OCI-LY1 (cell line): ENCODE data around the gene ITPA.

Source experiments
- H2AFZ ChIP-seq: fragments of 200-600 bp; sonication (generic), shearing (Covaris generic); 2 replicates; pipeline ENCODE4 v1.6.0; 2014; ENCODE audit warnings: antibody characterized with exemption, mild to moderate bottlenecking, low read length
- H3F3A ChIP-seq: fragments of 200-600 bp; sonication (generic), shearing (Covaris generic); 2 replicates; pipeline ENCODE4 v1.6.0; 2014; ENCODE audit warnings: mild to moderate bottlenecking, antibody characterized with exemption, low read length, moderate library complexity; ENCODE audit not compliant: insufficient read depth
- H3K27ac ChIP-seq: fragments of 200-600 bp; sonication (generic); 2 replicates; pipeline ENCODE4 v1.5.1; 2014; ENCODE audit warnings: low read length, mixed run types, mild to moderate bottlenecking, low read depth; ENCODE audit not compliant: poor library complexity, severe bottlenecking
- H3K27me3 ChIP-seq: fragments of 200-600 bp; sonication (generic); 2 replicates; pipeline ENCODE4 v1.6.0; 2014; ENCODE audit warnings: antibody characterized with exemption, mild to moderate bottlenecking, low read length, moderate library complexity; ENCODE audit not compliant: insufficient read depth
- H3K36me3 ChIP-seq: fragments of 200-600 bp; sonication (generic); 2 replicates; pipeline ENCODE4 v1.6.1; 2014; ENCODE audit warnings: mild to moderate bottlenecking, antibody characterized with exemption, low read length, moderate library complexity, mixed read lengths; ENCODE audit not compliant: insufficient read depth
- H3K4me1 ChIP-seq: fragments of 200-600 bp; sonication (generic); 2 replicates; pipeline ENCODE4 v1.5.1; 2014; ENCODE audit warnings: mild to moderate bottlenecking, low read length, moderate library complexity; ENCODE audit not compliant: insufficient read depth, severe bottlenecking
- H3K4me2 ChIP-seq: fragments of 200-600 bp; sonication (generic), shearing (Covaris generic); 2 replicates; pipeline ENCODE4 v1.6.1; 2014; ENCODE audit warnings: low read length
- H3K4me3 ChIP-seq: fragments of 200-600 bp; sonication (generic); 2 replicates; pipeline ENCODE4 v1.5.1; 2014; ENCODE audit warnings: low read length, low read depth, mild to moderate bottlenecking, mixed read lengths; ENCODE audit not compliant: poor library complexity, severe bottlenecking
- H3K79me2 ChIP-seq: fragments of 200-600 bp; shearing (Covaris generic); 2 replicates; pipeline ENCODE4 v1.6.1; 2016; ENCODE audit warnings: mixed run types, low read length, mixed read lengths; ENCODE audit not compliant: insufficient read depth
- H3K9ac ChIP-seq: fragments of 200-600 bp; sonication (generic), shearing (Covaris generic); 2 replicates; pipeline ENCODE4 v1.6.1; 2014; ENCODE audit warnings: mild to moderate bottlenecking, low read length, mixed read lengths
- H3K9me2 ChIP-seq: fragments of 200-600 bp; sonication (generic), shearing (Covaris generic); 2 replicates; pipeline ENCODE4 v1.6.1; 2014; ENCODE audit warnings: low read depth, mild to moderate bottlenecking, low read length, mixed read lengths
- H3K9me3 ChIP-seq: fragments of 200-600 bp; shearing (Covaris generic); 2 replicates; pipeline ENCODE4 v1.6.1; 2014; ENCODE audit warnings: low read length, mixed read lengths
- H4K20me1 ChIP-seq: fragments of 200-600 bp; sonication (generic), shearing (Covaris generic); 2 replicates; pipeline ENCODE4 v1.6.0; 2016; ENCODE audit warnings: mild to moderate bottlenecking, low read length; ENCODE audit not compliant: insufficient read depth
- CTCF ChIP-seq: fragments of 200-600 bp; sonication (generic), shearing (Covaris generic); IDR thresholded peaks from 2 replicates; pipeline ENCODE4 v1.5.1; 2017; ENCODE audit warnings: mild to moderate bottlenecking, antibody characterized with exemption, low read length, moderate library complexity, mixed read lengths
- EZH2 ChIP-seq: fragments of 200-600 bp; sonication (generic), shearing (Covaris generic); IDR thresholded peaks from 2 replicates; pipeline ENCODE4 v1.8.0; 2017; ENCODE audit warnings: borderline replicate concordance, mixed run types, mild to moderate bottlenecking, antibody characterized with exemption, low read length, moderate library complexity, mixed read lengths

Gene ITPA

GRCh38 chr20:3246682-3247081, 37.4 kb downstream of the ITPA start:
- H3K9ac ChIP-seq: no peak overlapping the region
- no peaks in the 10 kb centered on the region for H3K9me2 ChIP-seq
- no peak overlapping the region for H3K4me2 ChIP-seq
- no peaks in the 10 kb centered on the region for H3F3A ChIP-seq
- no peak overlapping the region for H3K27ac ChIP-seq
- H4K20me1 ChIP-seq: no peaks in the 10 kb centered on the region
- H3K36me3 ChIP-seq: no peaks in the 10 kb centered on the region
- no peak overlapping the region for H2AFZ ChIP-seq
- H3K27me3 ChIP-seq: no peaks in the 10 kb centered on the region
- TF ChIP-seq CTCF (no peak), EZH2 (no peak)
- H3K9me3 ChIP-seq: no peaks in the 10 kb centered on the region
- H3K4me1 ChIP-seq: no peaks in the 10 kb centered on the region
- no peak overlapping the region for H3K4me3 ChIP-seq
- no peaks in the 10 kb centered on the region for H3K79me2 ChIP-seq

GRCh38 chr20:3247638-3248037, 38.3 kb downstream of the ITPA start:
- no peak overlapping the region for H2AFZ ChIP-seq
- no peak overlapping the region for H3K4me2 ChIP-seq
- no peak overlapping the region for H3K9ac ChIP-seq
- H3K9me2 ChIP-seq: no peaks in the 10 kb centered on the region
- H3K4me3 ChIP-seq: no peak overlapping the region
- no peaks in the 10 kb centered on the region for H3K27me3 ChIP-seq
- H3K27ac ChIP-seq: no peak overlapping the region
- H4K20me1 ChIP-seq: no peaks in the 10 kb centered on the region
- H3K36me3 ChIP-seq: no peaks in the 10 kb centered on the region
- no peaks in the 10 kb centered on the region for H3K79me2 ChIP-seq
- H3F3A ChIP-seq: no peaks in the 10 kb centered on the region
- H3K4me1 ChIP-seq: no peaks in the 10 kb centered on the region
- no peak for TF ChIP-seq CTCF
- TF ChIP-seq EZH2: no peak
- no peaks in the 10 kb centered on the region for H3K9me3 ChIP-seq

GRCh38 chr20:3248167-3248992, 39.1 kb downstream of the ITPA start:
- no peaks in the 10 kb centered on the region for H3K9me2 ChIP-seq
- no peaks in the 10 kb centered on the region for H3K4me1 ChIP-seq
- no peaks in the 10 kb centered on the region for H3F3A ChIP-seq
- no peak overlapping the region for H3K27ac ChIP-seq
- H3K4me3 ChIP-seq: no peak overlapping the region
- no peaks in the 10 kb centered on the region for H3K36me3 ChIP-seq
- no peak overlapping the region for H3K4me2 ChIP-seq
- TF ChIP-seq EZH2 (no peak), CTCF (no peak)
- no peak overlapping the region for H3K9ac ChIP-seq
- no peak overlapping the region for H2AFZ ChIP-seq
- H4K20me1 ChIP-seq: no peaks in the 10 kb centered on the region
- no peaks in the 10 kb centered on the region for H3K9me3 ChIP-seq
- H3K79me2 ChIP-seq: no peaks in the 10 kb centered on the region
- no peaks in the 10 kb centered on the region for H3K27me3 ChIP-seq
